Esophagus muscularis mucosa (tissue), 4 donors: Measurements from ENCODE around the gene ATP9A. TPM values are rescaled to one million over a fixed set of nuclear protein-coding genes. Genes with fewer than 3 reads are reported as not detected.

Experiments
- DNase-seq: peaks from one replicate; pipeline ENCODE4 v3.0.0-alpha.2; 2017; ENCODE audit errors: extremely low spot score
- H3K27ac ChIP-seq, 4 donors: fragments of 200-600 bp; sonication (generic); replicated peaks in 1 of 4; 1 replicate in 3 of 4; 2 replicates in 1 of 4; pipeline ENCODE4 v1.5.1; 2016 to 2019; ENCODE audit warnings: mild to moderate bottlenecking in 1 of 4
- H3K27me3 ChIP-seq, 4 donors: fragments of 200-600 bp; sonication (generic); one replicate each; pipeline versions ENCODE4 v1.5.1 to v1.6.0; 2016 to 2019
- H3K36me3 ChIP-seq, 4 donors: fragments of 200-600 bp; sonication (generic); one replicate each; pipeline ENCODE4 v1.5.1; 2016 to 2019
- H3K4me1 ChIP-seq, 4 donors: fragments of 200-600 bp; sonication (generic); one replicate each; pipeline ENCODE4 v1.5.1; 2016 to 2019
- H3K4me3 ChIP-seq, 4 donors: fragments of 200-600 bp; sonication (generic); 1 replicate in 2 of 4; 2 replicates in 2 of 4; pipeline ENCODE4 v1.5.1; 2016 to 2019; ENCODE audit warnings: mild to moderate bottlenecking in 4 of 4, moderate library complexity in 1 of 4
- H3K9me3 ChIP-seq, 4 donors: fragments of 200-600 bp; sonication (generic); 1 replicate in 3 of 4; 2 replicates in 1 of 4; pipeline ENCODE4 v1.5.1; 2016 to 2019
- CTCF ChIP-seq, 3 experiments: fragments of 200-600 bp in 2 of 3; fragments of 450-650 bp in 1 of 3; sonication (generic) in 2 of 3; IDR thresholded peaks; one replicate each; pipeline ENCODE4 v1.5.1; 2017 to 2019; ENCODE audit warnings: antibody characterized with exemption in 3 of 3, mild to moderate bottlenecking in 2 of 3, moderate library complexity in 1 of 3
- EP300 ChIP-seq: sonication (generic); formaldehyde crosslinking; IDR thresholded peaks from one replicate; pipeline ENCODE4 v1.6.1; 2017; ENCODE audit warnings: antibody characterized with exemption
- POLR2A ChIP-seq: fragments of 450-650 bp; IDR thresholded peaks from one replicate; pipeline ENCODE4 v1.6.1; 2017; ENCODE audit warnings: antibody characterized with exemption, moderate library complexity, mild to moderate bottlenecking, low read depth
- POLR2AphosphoS5 ChIP-seq, 2 donors: sonication (generic); formaldehyde crosslinking; IDR thresholded peaks; one replicate each; pipeline ENCODE4 v1.6.1; 2017; ENCODE audit warnings: antibody characterized with exemption in 2 of 2
- WGBS: methylation state at CpG from one replicate; pipeline ENCODE4 v1.1.5; 2018; 5-methylcytosine and 5-hydroxymethylcytosine counted together
- intact Hi-C: fragments of 100-400 bp; cut with DNase I; formaldehyde crosslinking; loops from one replicate; pipeline ENCODE4 v1.15.1; 2023
- total RNA-seq, 4 donors: library from RNA; depleted of rRNA; stranded (reverse); fragments of >200 nt; gene quantifications; one replicate each; pipeline versions ENCODE4 v1.1.0 to v1.2.1, GENCODE V29; 2016

ATP9A gene
- total RNA-seq, 4 donors from 2014 or later: 44.4 to 70.9 (median 56.0) TPM

DNA sequence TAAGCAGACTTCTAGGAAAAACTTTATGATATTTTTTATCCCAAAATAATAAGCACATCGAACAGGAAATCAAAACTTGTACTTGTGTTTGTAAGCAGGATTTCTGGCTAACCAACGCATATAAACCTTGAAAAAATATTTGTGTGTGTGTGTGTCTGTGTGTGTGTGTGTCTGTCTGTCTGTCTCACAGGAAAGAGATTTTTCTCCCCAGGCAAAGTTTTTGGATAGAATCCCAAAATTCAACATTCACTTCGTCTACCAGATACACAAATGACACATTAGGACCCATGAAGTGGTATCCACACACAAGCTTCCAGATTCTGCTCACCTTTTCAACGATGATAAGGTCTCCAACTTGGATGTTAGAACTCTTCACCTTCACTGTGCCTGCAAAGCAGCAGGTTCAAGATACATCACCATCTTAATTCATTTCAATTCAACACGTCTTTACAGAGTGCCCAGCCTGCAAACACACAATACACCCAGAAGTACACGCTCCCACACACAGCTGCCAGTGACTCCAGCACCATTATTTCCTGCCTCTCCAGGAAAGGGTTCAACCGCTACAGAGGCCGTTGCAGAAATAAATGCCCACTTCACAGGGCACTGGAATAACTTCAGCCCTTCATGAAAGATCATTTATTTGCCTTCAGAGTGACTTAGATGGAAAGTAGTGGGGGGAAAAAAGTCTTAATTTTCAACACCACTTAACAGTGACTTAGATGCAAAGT lies 70.9 kb downstream of the ATP9A start:
- Histone ChIP-seq H3K4me3 (no peak overlapping the region), H3K4me1 (peaks cover 0 to 22% (median 15%) of the 10 kb centered on the region in 4 donors), H3K9me3 (no peaks in the 10 kb centered on the region), H3K36me3 (peaks cover 0 to 23% (median 13%) of the 10 kb centered on the region in 4 donors), H3K27ac (no peak overlapping the region), H3K27me3 (no peaks in the 10 kb centered on the region)
- DNase-seq: no peak
- TF ChIP-seq CTCF (IDR thresholded peaks at IDR 0.05) (no peak), EP300 (no peak), POLR2AphosphoS5 (IDR thresholded peaks at IDR 0.05) (no peak), POLR2A (no peak)
- WGBS: 58% methylated on average over 8 of the region's 8 CpGs
- intact Hi-C loops: no loop called here

GRCh38 chr20:51696304-51697071 lies 71.7 kb downstream of the ATP9A start:
- intact Hi-C loops: no loop called here
- Histone ChIP-seq H3K9me3 (no peaks in the 10 kb centered on the region), H3K27ac (no peak overlapping the region), H3K27me3 (no peaks in the 10 kb centered on the region), H3K4me1 (peaks cover 0 to 22% (median 15%) of the 10 kb centered on the region in 4 donors), H3K36me3 (peaks cover 0 to 31% (median 13%) of the 10 kb centered on the region in 4 donors), H3K4me3 (no peak overlapping the region)
- WGBS: 29% methylated on average over 2 of the region's 2 CpGs
- TF ChIP-seq POLR2A (no peak), CTCF (IDR thresholded peaks at IDR 0.05) (no peak), EP300 (no peak), POLR2AphosphoS5 (IDR thresholded peaks at IDR 0.05) (no peak)
- DNase-seq: no peak

- TF ChIP-seq EP300: no peak
- TF ChIP-seq POLR2A: no peak
- TF ChIP-seq CTCF (IDR thresholded peaks at IDR 0.05): no peak
- no peak for TF ChIP-seq POLR2AphosphoS5 (IDR thresholded peaks at IDR 0.05)
- peaks cover 0 to 22% (median 15%) of the 10 kb centered on the region in 4 donors for H3K4me1 ChIP-seq
- H3K9me3 ChIP-seq: no peaks in the 10 kb centered on the region
- H3K27ac ChIP-seq: no peak overlapping the region
- intact Hi-C loops: no loop called here
- no peak for DNase-seq
- no peaks in the 10 kb centered on the region for H3K27me3 ChIP-seq
- peaks cover 0 to 38% (median 16%) of the 10 kb centered on the region in 4 donors for H3K36me3 ChIP-seq
- WGBS: 42% methylated on average over 14 of the region's 14 CpGs
- H3K4me3 ChIP-seq: no peak overlapping the region
Measured at GRCh38 chr20:51695574-51696303, 72.5 kb downstream of the ATP9A start.

- 97% methylated on average over 13 of the region's 13 CpGs for WGBS
- no peaks in the 10 kb centered on the region for H3K27me3 ChIP-seq
Measured at GRCh38 chr20:51692806-51693400, 75.3 kb downstream of the ATP9A start.

More at GRCh38 chr20:51692806-51693400, 75.3 kb downstream of the ATP9A start:
- TF ChIP-seq POLR2A (no peak), CTCF (IDR thresholded peaks at IDR 0.05) (no peak), EP300 (no peak), POLR2AphosphoS5 (IDR thresholded peaks at IDR 0.05) (no peak)
- intact Hi-C loops: no loop called here
- H3K4me1 ChIP-seq: peaks cover 0 to 22% (median 15%) of the 10 kb centered on the region in 4 donors
- no peak for DNase-seq
- H3K9me3 ChIP-seq: no peaks in the 10 kb centered on the region
- no peak overlapping the region for H3K27ac ChIP-seq
- peaks cover 4 to 65% (median 36%) of the 10 kb centered on the region in 4 donors for H3K36me3 ChIP-seq
- no peak overlapping the region for H3K4me3 ChIP-seq
